Body of pancreas (tissue), 4 donors: Measurements from ENCODE around the gene EIF2AK2.
"Not testable (repeated sequence)": the region's sequence is repeated elsewhere in the genome, so short reads cannot be mapped to it uniquely, and the experiment has no call there.

Experiments
- POLR2A ChIP-seq, 3 donors: fragments of 450-650 bp; IDR thresholded peaks; one replicate each; pipeline ENCODE4 v1.6.1; 2016; ENCODE audit warnings: antibody characterized with exemption in 3 of 3, mild to moderate bottlenecking in 2 of 3
- TF ChIP-seq, protein P1 (sequence below), 7 experiments: fragments of 450-650 bp in 4 of 7; fragments of 200-600 bp in 3 of 7; sonication (generic) in 3 of 7; IDR thresholded peaks; one replicate each; pipeline ENCODE4 v1.5.1; 2016 to 2019; ENCODE audit warnings: antibody characterized with exemption in 7 of 7

DNA sequence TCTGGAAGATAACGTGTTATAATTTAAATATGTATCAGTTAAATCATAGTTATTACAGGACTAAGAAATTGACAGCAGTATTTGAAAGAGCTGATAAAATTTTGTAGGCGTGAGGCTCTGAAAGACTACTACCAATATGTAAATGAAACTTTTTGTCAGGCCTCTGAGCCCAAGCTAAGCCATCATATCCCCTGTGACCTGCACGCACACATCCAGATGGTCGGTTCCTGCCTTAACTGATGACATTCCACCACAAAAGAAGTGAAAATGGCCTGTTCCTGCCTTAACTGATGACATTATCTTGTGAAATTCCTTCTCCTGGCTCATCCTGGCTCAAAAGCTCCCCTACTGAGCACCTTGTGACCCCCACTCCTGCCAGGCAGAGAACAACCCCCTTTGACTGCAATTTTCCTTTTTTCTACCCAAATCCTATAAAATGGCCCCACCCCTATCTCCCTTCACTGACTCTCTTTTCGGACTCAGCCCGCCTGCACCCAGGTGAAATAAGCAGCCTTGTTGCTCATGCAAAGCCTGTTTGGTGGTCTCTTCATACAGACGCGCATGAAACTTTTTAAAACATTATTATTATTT lies 48.4 kb upstream of the EIF2AK2 start:
- TF ChIP-seq, protein P1, sequence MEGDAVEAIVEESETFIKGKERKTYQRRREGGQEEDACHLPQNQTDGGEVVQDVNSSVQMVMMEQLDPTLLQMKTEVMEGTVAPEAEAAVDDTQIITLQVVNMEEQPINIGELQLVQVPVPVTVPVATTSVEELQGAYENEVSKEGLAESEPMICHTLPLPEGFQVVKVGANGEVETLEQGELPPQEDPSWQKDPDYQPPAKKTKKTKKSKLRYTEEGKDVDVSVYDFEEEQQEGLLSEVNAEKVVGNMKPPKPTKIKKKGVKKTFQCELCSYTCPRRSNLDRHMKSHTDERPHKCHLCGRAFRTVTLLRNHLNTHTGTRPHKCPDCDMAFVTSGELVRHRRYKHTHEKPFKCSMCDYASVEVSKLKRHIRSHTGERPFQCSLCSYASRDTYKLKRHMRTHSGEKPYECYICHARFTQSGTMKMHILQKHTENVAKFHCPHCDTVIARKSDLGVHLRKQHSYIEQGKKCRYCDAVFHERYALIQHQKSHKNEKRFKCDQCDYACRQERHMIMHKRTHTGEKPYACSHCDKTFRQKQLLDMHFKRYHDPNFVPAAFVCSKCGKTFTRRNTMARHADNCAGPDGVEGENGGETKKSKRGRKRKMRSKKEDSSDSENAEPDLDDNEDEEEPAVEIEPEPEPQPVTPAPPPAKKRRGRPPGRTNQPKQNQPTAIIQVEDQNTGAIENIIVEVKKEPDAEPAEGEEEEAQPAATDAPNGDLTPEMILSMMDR (IDR thresholded peaks at IDR 0.05) = not testable (repeated sequence)
- not testable (repeated sequence) for TF ChIP-seq POLR2A (IDR thresholded peaks at IDR 0.05)
